GM12878 (cell line): Measurements from ENCODE around the gene IL10RA. TPM values are rescaled to one million over a fixed set of nuclear protein-coding genes. Genes with fewer than 3 reads are reported as not detected.
A peak's percentile ranks its signal among the peaks of the same experiment; 100 is the strongest.

ENCODE experiments used
- IKZF2 ChIP-seq, 2 experiments: fragments of 450-650 bp; IDR thresholded peaks; 2 replicates each; pipeline ENCODE4 v1.6.1; 2017; ENCODE audit warnings: mild to moderate bottlenecking in 2 of 2, moderate library complexity in 2 of 2
- MEF2A ChIP-seq: IDR thresholded peaks from 2 replicates; pipeline ENCODE4 v1.6.1; 2011; ENCODE audit warnings: low read depth, mild to moderate bottlenecking, low read length, moderate library complexity; ENCODE audit not compliant: insufficient read depth
- NBN ChIP-seq: fragments of 450-650 bp; IDR thresholded peaks from 2 replicates; pipeline ENCODE4 v1.6.1; 2016
- SUZ12 ChIP-seq: fragments of 200-600 bp; sonication (generic); IDR thresholded peaks from one replicate; pipeline ENCODE4 v1.6.1; 2018; ENCODE audit warnings: antibody characterized with exemption, mild to moderate bottlenecking; ENCODE audit not compliant: unreplicated experiment
- TAF1 ChIP-seq: IDR thresholded peaks from 2 replicates; pipeline ENCODE4 v1.6.1; 2011; ENCODE audit warnings: mild to moderate bottlenecking, low read depth, low read length, borderline replicate concordance
- YY1 ChIP-seq: IDR thresholded peaks from 2 replicates; pipeline ENCODE4 v1.6.1; 2011; ENCODE audit warnings: low read depth, mild to moderate bottlenecking, low read length
- ZBED1 ChIP-seq: IDR thresholded peaks from 2 replicates; pipeline ENCODE4 v1.6.1; 2016; ENCODE audit warnings: borderline replicate concordance
- ZNF217 ChIP-seq: fragments of 450-650 bp; IDR thresholded peaks from 2 replicates; pipeline ENCODE4 v1.6.1; 2017; ENCODE audit warnings: antibody characterized with exemption, mild to moderate bottlenecking
- polyA plus RNA-seq, 11 experiments: library from polyadenylated mRNA; depleted of rRNA in 4 of 11; unstranded in 6 of 11; stranded (reverse) in 5 of 11; fragments of >200 nt; fragmentation: Nextera tagmentation in 4 of 11; fragmentation: Illumina TruSeq in 1 of 11; extraction: Ambion mirVana in 4 of 11; extraction: Trizol in 1 of 11; gene quantifications; 1 replicate in 1 of 11; 2 replicates in 10 of 11; pipeline versions ENCODE4 v1.2.1 to v1.2.3, GENCODE V29; 2011 to 2016; ENCODE audit warnings: inconsistent platforms in 2 of 11, missing spikeins in 2 of 11, low read depth in 1 of 11
- total RNA-seq, 4 experiments: library from RNA; depleted of rRNA in 3 of 4; stranded (reverse); fragments of >200 nt in 3 of 4; fragmentation: Illumina TruSeq in 1 of 4; extraction: Trizol in 1 of 4; gene quantifications; 2 replicates each; pipeline versions ENCODE4 v1.2.1 to v1.2.3, GENCODE V29; 2013 to 2021
- TF ChIP-seq, protein P1 (sequence below): fragments of 450-650 bp; IDR thresholded peaks from 2 replicates; pipeline ENCODE4 v1.6.1; 2018; ENCODE audit warnings: borderline replicate concordance, mild to moderate bottlenecking; ENCODE audit not compliant: partially characterized antibody
- TF ChIP-seq, protein P2 (sequence below): IDR thresholded peaks from 2 replicates; pipeline ENCODE4 v1.6.1; 2012; ENCODE audit warnings: low read depth, low read length, improper control_type of control experiment
- TF ChIP-seq, protein P3 (sequence below): fragments of 450-650 bp; IDR thresholded peaks from 2 replicates; pipeline ENCODE4 v1.6.1; 2017; ENCODE audit warnings: mild to moderate bottlenecking, low read depth, inconsistent platforms; ENCODE audit not compliant: poor library complexity, severe bottlenecking

Gene IL10RA
- total and polyA plus RNA-seq, 10 of the 15 experiments (the other 5 are each of a cell fraction or from before 2014, with no cell fraction given) = 0.77 to 45.9 (median 9.6) TPM

DNA sequence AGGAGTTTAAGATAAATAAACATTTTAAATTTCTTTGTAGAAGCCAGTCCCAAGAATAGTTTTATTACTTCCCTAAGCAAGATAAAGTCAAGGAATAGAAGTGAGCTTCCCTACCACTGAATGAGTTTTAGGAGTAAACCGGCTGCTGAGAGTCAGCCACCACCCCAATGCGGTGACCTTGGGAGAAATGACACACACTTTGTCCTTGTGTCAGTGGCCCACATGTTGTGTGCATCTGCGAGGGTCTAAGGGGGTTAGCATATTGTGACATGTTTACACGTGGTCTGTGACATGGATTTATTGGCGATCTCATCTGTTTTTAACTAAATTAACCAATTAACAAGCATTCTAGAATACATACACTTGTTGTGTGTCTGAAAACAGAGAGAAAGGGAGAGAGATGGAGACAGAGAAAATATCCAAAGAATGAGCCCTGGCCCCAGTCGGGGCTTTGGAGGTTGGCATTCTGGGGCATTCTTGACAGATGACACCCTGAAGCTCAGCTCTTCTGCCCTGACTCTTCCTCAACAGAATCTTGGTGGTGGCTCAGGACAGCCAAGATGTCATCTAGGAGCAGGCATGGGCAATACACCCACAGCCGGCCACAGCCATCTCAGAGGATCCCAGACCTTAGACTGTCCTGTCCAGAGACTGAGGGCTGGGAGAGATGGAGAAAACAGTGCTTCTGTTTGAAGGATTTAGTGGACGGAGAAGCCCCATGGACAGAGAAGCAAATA lies 60.9 kb downstream of the IL10RA start (continued):
- TF ChIP-seq SUZ12 = no peak
- no peak for TF ChIP-seq YY1
- TF ChIP-seq MEF2A = no peak
- TF ChIP-seq NBN = no peak
- TF ChIP-seq, protein P1, sequence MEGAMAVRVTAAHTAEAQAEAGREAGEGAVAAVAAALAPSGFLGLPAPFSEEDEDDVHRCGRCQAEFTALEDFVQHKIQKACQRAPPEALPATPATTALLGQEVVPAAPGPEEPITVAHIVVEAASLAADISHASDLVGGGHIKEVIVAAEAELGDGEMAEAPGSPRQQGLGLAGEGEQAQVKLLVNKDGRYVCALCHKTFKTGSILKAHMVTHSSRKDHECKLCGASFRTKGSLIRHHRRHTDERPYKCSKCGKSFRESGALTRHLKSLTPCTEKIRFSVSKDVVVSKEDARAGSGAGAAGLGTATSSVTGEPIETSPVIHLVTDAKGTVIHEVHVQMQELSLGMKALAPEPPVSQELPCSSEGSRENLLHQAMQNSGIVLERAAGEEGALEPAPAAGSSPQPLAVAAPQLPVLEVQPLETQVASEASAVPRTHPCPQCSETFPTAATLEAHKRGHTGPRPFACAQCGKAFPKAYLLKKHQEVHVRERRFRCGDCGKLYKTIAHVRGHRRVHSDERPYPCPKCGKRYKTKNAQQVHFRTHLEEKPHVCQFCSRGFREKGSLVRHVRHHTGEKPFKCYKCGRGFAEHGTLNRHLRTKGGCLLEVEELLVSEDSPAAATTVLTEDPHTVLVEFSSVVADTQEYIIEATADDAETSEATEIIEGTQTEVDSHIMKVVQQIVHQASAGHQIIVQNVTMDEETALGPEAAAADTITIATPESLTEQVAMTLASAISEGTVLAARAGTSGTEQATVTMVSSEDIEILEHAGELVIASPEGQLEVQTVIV = no peak
- TF ChIP-seq IKZF2 (IDR thresholded peaks at IDR 0.05) = no peak; a peak in 1 of 4 replicates
- TF ChIP-seq ZNF217 = peak; percentile 17; the same call in 1 of the 2 replicates
- TF ChIP-seq, protein P2, sequence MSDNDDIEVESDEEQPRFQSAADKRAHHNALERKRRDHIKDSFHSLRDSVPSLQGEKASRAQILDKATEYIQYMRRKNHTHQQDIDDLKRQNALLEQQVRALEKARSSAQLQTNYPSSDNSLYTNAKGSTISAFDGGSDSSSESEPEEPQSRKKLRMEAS = no peak
- TF ChIP-seq, protein P3, sequence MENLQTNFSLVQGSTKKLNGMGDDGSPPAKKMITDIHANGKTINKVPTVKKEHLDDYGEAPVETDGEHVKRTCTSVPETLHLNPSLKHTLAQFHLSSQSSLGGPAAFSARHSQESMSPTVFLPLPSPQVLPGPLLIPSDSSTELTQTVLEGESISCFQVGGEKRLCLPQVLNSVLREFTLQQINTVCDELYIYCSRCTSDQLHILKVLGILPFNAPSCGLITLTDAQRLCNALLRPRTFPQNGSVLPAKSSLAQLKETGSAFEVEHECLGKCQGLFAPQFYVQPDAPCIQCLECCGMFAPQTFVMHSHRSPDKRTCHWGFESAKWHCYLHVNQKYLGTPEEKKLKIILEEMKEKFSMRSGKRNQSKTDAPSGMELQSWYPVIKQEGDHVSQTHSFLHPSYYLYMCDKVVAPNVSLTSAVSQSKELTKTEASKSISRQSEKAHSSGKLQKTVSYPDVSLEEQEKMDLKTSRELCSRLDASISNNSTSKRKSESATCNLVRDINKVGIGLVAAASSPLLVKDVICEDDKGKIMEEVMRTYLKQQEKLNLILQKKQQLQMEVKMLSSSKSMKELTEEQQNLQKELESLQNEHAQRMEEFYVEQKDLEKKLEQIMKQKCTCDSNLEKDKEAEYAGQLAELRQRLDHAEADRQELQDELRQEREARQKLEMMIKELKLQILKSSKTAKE = peak; percentile 7
- no peak for TF ChIP-seq TAF1
- no peak for TF ChIP-seq ZBED1
- TF ChIP-seq, all 136 proteins: peak for 6
